GM20431 (cell line): ENCODE data around the gene LCN9.

Source experiments
- in situ Hi-C: fragments of 300-500 bp; cut with MseI, MboI; formaldehyde crosslinking; loops from one replicate; pipeline ENCODE4 v1.15.0; 2020; ENCODE audit warnings: low sequenced_read_pairs; ENCODE audit not compliant: unreplicated experiment

LCN9 gene

DNA sequence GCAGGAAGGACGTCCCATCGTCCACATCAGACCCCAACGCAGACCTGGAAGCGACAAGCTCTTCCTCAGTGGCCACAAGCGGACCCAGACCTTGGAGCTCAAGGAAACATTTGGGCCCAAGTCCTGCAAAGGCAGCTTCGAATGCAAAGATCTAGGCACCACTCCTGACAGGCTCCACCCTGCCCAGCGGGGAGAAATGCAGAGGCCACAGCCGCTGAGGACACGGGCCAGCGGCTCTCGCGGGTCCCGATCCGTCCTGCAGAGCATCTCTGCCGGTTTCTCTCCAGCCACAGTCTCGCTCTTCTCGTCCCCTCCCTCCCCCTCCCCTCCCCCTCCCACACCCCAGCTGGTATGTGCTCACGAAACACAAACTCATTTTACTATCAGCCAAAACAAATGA lies 31.3 kb downstream of the LCN9 start:
- in situ Hi-C loops: no loop called here

DNA sequence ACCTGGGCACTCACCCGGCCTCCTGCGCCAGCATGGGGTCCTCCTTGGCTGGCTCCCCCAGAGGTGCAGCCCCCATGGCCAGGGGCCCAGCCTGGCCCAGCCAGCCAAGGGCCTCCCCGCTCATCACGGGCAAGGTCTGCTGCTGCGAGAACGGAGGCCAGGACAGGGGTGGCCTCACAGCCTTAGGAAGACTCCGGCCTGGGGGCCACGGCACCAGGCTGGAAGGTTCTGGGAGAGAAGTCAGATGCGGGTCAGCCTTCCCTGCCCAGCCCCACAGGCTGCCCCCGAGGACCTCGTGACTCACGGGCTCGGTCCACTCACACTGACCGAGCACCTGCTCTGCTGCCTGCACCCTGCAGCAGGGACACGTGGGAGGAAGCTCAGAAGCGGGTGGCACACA lies 31.9 kb downstream of the LCN9 start:
- in situ Hi-C loops: no loop called here

DNA sequence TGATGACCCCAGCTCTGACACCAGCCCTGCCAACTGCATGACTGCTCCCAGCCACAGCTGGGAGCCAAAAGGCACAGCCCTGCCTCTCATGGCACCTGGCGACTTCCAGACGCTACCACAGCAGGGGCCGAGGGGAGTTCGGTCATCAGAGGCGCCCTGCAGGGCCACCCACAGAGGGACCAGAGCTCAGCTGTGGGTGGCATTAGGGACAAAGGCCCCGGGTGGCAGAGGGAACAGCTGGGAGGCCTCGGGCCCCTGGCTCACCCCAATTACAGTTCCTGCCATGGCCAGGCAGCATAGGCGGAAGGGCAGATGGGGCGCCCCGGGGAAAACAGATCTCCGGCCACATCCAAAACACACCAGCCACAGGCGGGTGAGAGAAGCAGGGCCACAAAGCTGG lies 32.5 kb downstream of the LCN9 start:
- in situ Hi-C loops: no loop called here

DNA sequence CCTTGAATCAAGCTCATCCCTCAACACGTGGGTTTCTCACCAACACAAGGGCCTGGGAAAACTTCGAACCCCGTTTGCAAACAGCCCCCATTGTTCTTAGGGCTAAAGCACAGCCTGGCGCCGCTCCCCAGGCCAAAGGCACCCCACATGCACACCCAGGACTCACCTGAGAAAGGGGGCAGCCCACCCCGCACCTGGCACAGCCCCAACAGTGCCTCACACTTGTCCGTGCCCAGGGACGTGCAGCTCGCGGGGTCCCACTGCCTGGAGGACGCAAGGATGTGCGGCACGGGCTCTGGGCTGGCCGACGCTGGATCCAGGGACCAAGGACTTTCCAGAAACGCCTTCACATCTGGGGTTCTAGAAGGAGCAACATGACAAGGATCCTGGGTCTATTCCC lies 33.3 kb downstream of the LCN9 start:
- in situ Hi-C loops: no loop called here

- in situ Hi-C loops: no loop called here
Measured at GRCh38 chr9:135697226-135697625, 34.1 kb downstream of the LCN9 start.

- in situ Hi-C loops: no loop called here
Measured at GRCh38 chr9:135698236-135698635, 35.1 kb downstream of the LCN9 start.

GRCh38 chr9:135698767-135699166 lies 35.7 kb downstream of the LCN9 start:
- in situ Hi-C loops: no loop called here

- in situ Hi-C loops: no loop called here
Measured at GRCh38 chr9:135699440-135699839, 36.3 kb downstream of the LCN9 start, which contains the start of gene SOHLH1. SOHLH1 (minus strand) TSS chr9:135699481; CDS start chr9:135699467, 14 bp downstream.

GRCh38 chr9:135700525-135700924 lies 37.4 kb downstream of the LCN9 start:
- in situ Hi-C loops: no loop called here

DNA sequence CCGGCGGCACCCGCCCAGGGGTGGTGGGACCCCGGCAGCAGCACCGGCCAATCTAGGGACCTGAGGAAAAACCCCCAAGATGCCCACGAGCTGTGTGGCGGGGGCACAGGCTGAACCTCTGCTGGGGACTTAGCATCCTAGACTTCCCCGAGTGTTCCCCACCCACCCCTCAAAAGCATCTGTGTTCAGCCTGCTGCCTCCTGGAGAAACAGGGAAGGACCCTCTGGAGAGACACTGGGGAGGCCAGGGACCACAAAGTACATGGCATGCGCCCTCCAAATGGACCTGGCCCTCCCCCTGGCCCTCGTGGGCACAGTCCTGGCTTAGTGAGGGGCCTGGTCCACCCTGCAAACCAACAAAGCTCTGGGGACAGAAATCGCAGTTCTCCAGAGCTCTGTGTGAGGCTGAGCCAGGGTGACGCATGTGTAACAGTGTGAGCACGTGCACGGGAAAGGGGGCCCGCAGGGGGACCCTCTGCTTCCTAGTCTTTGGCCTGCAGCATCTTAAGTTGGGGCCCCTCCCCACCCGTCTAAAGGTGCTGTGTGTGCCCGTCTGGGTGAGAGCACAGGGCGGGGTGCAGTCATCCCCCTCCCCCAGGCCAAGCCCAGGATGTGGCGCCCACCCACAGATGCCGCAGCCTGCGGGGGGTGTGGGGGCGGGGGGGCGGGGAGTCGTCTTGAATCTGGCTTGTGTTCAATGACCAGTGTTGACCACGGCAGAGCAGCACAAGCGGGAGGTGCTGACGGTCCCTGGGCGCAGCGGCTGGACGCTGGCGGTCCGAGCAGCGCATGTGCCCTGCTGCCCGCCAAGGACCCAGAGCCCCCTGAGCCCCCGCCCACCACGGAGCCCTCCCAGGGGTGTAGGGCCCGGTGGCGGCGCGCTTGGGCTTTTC lies 38.2 kb downstream of the LCN9 start:
- in situ Hi-C loops: no loop called here

- in situ Hi-C loops: no loop called here
Measured at GRCh38 chr9:135701959-135702721, 39.0 kb downstream of the LCN9 start, which contains the start of gene KCNT1. KCNT1 (plus strand) TSS chr9:135702185; CDS start chr9:135702259, 74 bp downstream.

DNA sequence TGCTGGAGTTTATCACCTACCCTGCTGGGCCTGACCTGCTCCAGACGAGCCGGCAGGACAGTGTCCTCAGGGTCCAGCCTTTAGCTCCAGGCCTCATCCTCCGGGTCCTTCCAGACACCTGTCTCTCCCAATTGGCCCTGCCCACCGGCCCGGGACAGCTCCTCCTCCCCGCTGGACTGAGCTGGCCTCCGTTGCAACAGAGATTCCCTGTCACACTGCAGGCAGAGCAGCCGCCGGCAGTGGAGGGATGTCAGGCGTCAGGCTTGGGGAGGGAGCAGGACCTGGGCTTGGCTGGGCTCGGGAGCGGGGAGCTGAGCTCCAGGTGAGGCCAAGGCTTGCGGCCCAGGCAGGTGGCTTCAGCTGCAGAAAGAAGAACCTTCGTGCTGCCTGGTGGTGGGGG lies 40.6 kb downstream of the LCN9 start:
- in situ Hi-C loops: no loop called here

GRCh38 chr9:135704483-135704882 lies 41.4 kb downstream of the LCN9 start:
- in situ Hi-C loops: no loop called here

GRCh38 chr9:135705376-135705775 lies 42.3 kb downstream of the LCN9 start:
- in situ Hi-C loops: no loop called here

DNA sequence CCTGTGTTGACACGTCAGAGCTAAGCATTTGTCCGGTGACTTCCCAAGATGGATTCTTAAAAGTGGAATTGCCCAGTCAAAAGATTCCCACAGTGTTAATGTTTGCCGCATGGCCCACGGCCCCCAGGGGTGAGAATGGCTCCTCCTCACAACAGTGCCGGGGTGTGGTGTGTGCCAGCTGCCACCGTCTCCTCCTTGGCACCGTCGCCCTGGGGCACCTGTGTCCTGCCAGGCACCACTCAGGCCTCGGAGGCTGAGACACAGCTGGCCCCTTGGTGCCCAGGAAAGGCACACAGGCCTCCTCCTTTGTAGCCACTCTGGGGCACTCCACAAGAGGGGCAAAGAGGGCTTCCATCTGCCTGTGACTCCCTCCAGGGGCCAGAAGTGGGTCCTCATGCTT lies 43.2 kb downstream of the LCN9 start:
- in situ Hi-C loops: no loop called here

DNA sequence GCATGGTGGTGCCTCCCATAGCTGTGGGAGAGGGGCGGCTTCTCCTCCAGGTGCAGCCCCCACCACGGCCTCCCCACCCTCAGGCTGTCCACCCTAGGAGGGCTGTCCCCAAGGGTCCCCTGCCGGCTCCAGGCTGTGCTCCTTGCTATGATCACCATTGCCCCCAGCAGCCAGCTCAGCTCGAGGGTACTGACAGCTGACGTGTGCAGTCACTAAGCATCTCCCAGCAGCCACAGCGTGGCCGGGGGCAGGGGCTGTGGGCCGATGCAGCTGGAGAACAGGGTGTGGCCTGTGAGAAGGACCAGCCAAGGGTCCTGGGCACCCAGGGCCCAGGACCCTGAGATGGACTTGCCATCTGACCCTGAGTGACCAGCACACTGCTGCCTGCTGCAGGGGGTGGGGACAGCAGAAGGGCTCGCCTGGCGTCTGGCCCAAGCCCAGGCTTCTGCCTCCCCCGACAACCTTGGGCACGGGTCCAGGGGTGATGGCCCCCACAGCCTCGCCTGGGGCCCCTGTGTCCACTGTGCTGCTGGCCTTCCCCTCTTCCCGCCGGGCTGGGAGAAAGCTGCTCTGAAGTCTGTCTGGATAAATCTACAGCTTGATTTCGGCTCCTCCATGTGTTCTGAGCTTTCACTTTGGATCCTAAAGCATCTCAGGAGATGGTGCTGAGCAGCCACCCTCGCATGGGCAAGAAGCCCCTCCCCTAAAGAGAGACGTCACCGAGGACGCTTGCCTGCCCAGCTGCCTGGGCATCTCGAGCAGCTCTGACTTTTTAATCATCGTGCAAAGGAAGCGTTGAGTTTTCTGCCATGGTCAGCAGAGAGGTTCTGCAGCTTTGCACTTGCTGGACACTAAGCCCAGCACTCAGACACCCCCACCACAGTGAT lies 44.4 kb downstream of the LCN9 start:
- in situ Hi-C loops: no loop called here

GRCh38 chr9:135708164-135708563 lies 45.1 kb downstream of the LCN9 start:
- in situ Hi-C loops: no loop called here

DNA sequence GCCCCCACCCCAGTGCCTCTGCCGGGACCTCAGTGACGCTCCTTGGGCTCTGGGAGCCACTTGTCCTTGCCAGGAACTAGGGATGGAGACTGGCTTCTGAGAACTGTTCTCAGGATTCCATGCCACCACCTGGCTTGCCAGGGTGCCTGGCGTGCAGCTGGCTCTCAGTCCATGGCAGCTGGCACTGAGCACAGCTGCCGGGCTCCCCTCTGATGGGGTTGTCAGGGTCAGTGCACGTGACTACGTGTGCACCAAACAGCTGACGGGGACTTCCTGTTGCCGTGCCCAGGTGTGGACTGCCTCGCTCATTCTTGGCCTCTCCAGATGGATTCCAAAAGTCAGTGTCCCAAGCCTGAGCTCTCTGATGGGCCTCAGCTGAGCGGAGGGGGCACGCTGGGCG lies 48.3 kb downstream of the LCN9 start:
- in situ Hi-C loops: no loop called here

DNA sequence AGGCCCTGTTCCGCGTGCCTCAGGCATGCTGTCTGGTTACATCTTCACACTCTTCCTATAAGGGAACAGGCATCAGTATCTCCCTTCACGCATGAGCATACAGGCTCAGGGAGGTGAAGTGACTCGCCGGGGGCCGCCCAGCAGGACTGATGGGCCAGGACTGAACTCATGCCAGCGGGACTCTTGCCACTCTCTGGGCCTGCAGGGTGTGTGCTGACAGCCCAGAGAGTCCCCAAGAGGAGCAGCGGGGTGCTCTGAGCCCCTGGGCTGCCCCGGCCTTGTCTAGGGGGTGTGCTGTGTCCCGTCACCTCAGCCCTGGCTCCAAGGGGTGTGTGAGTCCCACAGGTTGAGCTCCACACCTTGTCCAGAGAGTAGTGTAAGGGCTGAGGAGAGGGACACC lies 48.8 kb downstream of the LCN9 start:
- in situ Hi-C loops: no loop called here

- in situ Hi-C loops: no loop called here
Measured at GRCh38 chr9:135712613-135713295, 49.6 kb downstream of the LCN9 start.
